Bronchial smooth muscle cell (primary cell): ENCODE data around the gene C20orf173. TPM values are rescaled to one million over a fixed set of nuclear protein-coding genes. Genes with fewer than 3 reads are reported as not detected.

Source experiments
- total RNA-seq: library from RNA; depleted of rRNA; stranded (reverse); fragments of >200 nt; gene quantifications from 2 replicates; pipeline ENCODE4 v1.2.1, GENCODE V29; 2014

The C20orf173 gene
- not detected in 2 replicates for total RNA-seq

GRCh38 chr20:35529552-35529951 lies at the start of gene C20orf173:
Gene C20orf173 (minus strand): TSS chr20:35529652. CDS start chr20:35529373, 279 bp downstream.

GRCh38 chr20:35541783-35542662 lies 12.6 kb upstream of the C20orf173 start, which contains the start of gene ERGIC3:
Gene ERGIC3 (plus strand): TSS chr20:35542078. CDS start chr20:35542098, 20 bp downstream.

Other genes starting within 250 kb of the C20orf173 start
- 121 and 137 TPM in 2 replicates for gene EIF6, start 244.9 kb downstream of the C20orf173 start, total RNA-seq
- not detected in 2 replicates for gene FAM83C, start 237.2 kb downstream of the C20orf173 start, total RNA-seq
- gene UQCC1, start 117.7 kb downstream of the C20orf173 start, total RNA-seq: 30.3 and 37.9 TPM in 2 replicates
- gene GDF5, start 91.4 kb downstream of the C20orf173 start, total RNA-seq: 6.1 and 23.2 TPM in 2 replicates
- gene CEP250, start 74.1 kb downstream of the C20orf173 start, total RNA-seq: 23.7 and 30.9 TPM in 2 replicates
- gene ERGIC3, start 12.4 kb upstream of the C20orf173 start, total RNA-seq: 407 and 670 TPM in 2 replicates
- gene SPAG4, start 86.2 kb upstream of the C20orf173 start, total RNA-seq: 4.7 and 10.2 TPM in 2 replicates
- 169 and 177 TPM in 2 replicates for gene CPNE1, start 135.2 kb upstream of the C20orf173 start, total RNA-seq
- gene RBM12, start 135.2 kb upstream of the C20orf173 start, total RNA-seq: 24.6 and 29.3 TPM in 2 replicates
- 18.9 and 24.0 TPM in 2 replicates for gene NFS1, start 169.7 kb upstream of the C20orf173 start, total RNA-seq
- 284 and 482 TPM in 2 replicates for gene ROMO1, start 169.8 kb upstream of the C20orf173 start, total RNA-seq
- 335 and 481 TPM in 2 replicates for gene RBM39, start 212.6 kb upstream of the C20orf173 start, total RNA-seq
- gene PHF20, start 242.4 kb upstream of the C20orf173 start, total RNA-seq: 19.3 and 24.7 TPM in 2 replicates